Adipocyte (in vitro differentiated cells): Measurements from ENCODE around the gene EXOG.

Source experiments
- DNase-seq: peaks from one replicate; pipeline ENCODE4 v3.0.0-alpha.2; 2015; ENCODE audit warnings: low read depth
- H3K27me3 ChIP-seq: replicated peaks from 2 replicates; pipeline ENCODE4 v1.7.0; 2013; ENCODE audit warnings: mild to moderate bottlenecking, low read length, moderate library complexity; ENCODE audit not compliant: control insufficient read depth, insufficient read depth
- H3K36me3 ChIP-seq: 2 replicates; pipeline ENCODE4 v1.7.0; 2013; ENCODE audit warnings: low read length, mild to moderate bottlenecking, moderate library complexity; ENCODE audit not compliant: control insufficient read depth, insufficient read depth, severe bottlenecking
- H3K4me1 ChIP-seq: 2 replicates; pipeline ENCODE4 v1.7.0; 2013; ENCODE audit warnings: mild to moderate bottlenecking, low read length, moderate library complexity; ENCODE audit not compliant: control insufficient read depth, insufficient read depth
- H3K4me3 ChIP-seq: 2 replicates; pipeline ENCODE4 v1.7.0; 2013; ENCODE audit warnings: mild to moderate bottlenecking, low read length, moderate library complexity
- H3K9ac ChIP-seq: 2 replicates; pipeline ENCODE4 v1.7.0; 2013; ENCODE audit warnings: mild to moderate bottlenecking, low read length, moderate library complexity
- H3K9me3 ChIP-seq: 2 replicates; pipeline ENCODE4 v1.7.0; 2013; ENCODE audit warnings: mild to moderate bottlenecking, low read length, moderate library complexity; ENCODE audit not compliant: control insufficient read depth

Gene EXOG

DNA sequence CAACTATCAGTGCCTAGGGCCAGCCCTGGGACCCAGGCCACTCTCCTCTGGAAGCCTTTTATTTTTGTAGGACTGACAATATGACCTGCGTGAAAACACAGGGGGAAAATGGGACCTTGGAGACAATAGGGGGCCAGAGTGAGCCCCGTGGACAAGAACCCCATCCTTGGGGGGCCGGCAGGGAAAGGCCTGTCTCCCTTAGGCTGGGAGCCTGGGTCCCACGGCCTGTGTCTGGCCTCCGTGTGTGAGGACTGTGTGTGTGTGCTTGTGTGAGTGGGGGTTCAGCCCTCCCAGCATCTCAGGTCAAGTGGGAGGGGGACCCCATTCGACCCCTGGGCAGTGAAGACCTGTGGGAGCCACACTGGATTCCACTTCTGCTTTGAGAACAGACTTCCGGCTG is 53.3 kb downstream of the EXOG start:
- H3K36me3 ChIP-seq, result no peaks in the 10 kb centered on the region
- H3K9ac ChIP-seq, result no peak overlapping the region
- H3K4me3 ChIP-seq, result no peak overlapping the region
- peaks cover 10% of the 10 kb centered on the region for H3K27me3 ChIP-seq
- DNase-seq, result no peak
- H3K4me1 ChIP-seq, result no peaks in the 10 kb centered on the region
- H3K9me3 ChIP-seq, result no peaks in the 10 kb centered on the region

DNA sequence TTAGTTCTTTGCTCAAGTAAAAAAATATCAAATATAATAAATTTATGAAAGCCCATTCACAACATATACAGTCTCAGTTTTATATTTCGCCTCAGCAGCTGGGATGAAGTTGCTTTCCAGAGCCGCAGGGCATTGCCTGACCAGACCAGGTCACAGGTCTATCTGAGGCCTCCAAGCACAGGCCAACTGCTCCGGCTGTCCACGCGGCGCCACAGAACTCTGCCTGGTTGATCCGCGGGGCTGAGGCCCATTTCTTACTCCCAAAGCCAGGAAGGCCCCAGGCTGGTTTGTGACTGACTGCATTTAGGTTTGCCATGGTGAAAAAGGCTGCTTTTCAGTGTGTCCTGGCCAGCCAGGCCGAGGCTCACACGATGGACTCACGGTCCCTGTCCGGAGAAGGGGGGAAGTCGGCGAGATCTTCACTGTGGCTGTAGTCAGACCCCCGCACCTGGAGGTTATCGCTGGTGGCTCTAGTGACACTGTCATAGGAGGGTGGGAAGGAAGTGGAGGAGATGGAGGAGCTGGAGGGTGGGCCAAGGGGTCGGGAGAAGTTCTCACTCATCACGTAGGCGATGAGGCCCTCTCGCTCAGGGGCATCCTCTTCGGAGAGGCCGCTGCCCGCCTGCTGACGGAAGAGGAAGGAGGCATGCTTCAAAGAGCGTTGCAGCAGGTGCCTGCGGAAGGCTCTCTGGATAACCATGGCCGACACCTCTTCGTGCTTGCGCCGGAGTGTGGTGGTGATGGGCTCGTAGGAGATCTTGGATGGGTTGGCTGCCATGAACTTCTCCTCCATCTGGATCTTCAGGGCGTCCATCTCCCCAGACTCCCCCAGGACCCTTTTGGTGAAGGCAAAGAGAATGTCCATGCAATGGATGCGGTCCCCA is 54.1 kb downstream of the EXOG start:
- no peaks in the 10 kb centered on the region for H3K9me3 ChIP-seq
- no peak for DNase-seq
- no peaks in the 10 kb centered on the region for H3K4me1 ChIP-seq
- H3K9ac ChIP-seq, result no peak overlapping the region
- no peak overlapping the region for H3K4me3 ChIP-seq
- H3K36me3 ChIP-seq, result no peaks in the 10 kb centered on the region
- peaks cover 5% of the 10 kb centered on the region for H3K27me3 ChIP-seq

GRCh38 chr3:38551026-38551832 is 55.1 kb downstream of the EXOG start:
- no peaks in the 10 kb centered on the region for H3K9me3 ChIP-seq
- DNase-seq, result no peak
- H3K9ac ChIP-seq, result no peak overlapping the region
- H3K27me3 ChIP-seq, result no peaks in the 10 kb centered on the region
- no peaks in the 10 kb centered on the region for H3K36me3 ChIP-seq
- H3K4me1 ChIP-seq, result no peaks in the 10 kb centered on the region
- no peak overlapping the region for H3K4me3 ChIP-seq

DNA sequence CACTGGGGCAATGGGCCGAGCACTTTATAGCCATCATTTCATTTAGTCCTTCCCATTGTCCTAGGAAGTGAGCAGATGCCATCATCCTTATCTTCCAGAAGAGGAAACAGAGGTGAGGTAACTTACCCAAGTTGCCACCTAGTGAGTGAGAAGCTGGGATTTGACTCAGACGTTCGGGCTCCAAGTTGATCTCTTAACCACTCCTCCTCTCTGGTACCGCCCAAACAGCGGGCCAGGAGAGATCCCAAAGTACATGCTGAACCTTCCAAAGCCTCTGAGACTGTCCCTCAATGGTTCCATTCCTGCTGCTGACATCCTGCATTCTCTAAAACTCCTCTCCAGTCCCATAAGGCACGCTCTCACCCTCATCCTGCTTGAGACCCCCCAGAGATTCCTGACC is 56.2 kb downstream of the EXOG start:
- Histone ChIP-seq H3K9ac (no peak overlapping the region), H3K9me3 (peaks cover under 1% of the 10 kb centered on the region), H3K4me3 (no peak overlapping the region), H3K36me3 (no peaks in the 10 kb centered on the region), H3K4me1 (no peaks in the 10 kb centered on the region), H3K27me3 (peaks cover 6% of the 10 kb centered on the region)
- no peak for DNase-seq

DNA sequence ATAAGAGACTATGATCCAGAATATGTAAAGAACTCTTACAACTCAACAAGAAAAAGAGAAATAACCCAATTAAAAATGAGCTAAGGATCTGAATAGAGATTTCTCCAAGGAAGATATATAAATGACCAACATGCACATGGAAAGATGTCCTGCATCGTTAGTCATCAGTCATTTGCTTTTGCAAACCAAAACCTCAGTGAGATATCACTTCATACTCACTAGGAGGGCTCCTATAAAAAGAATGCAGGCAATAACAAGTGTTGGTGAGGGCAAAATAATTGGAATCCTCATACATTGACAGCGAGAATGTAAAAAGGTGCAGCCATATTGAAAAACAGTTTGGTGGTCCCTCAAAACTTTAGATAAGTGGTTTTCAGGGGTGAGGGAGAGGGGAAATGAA is 56.9 kb downstream of the EXOG start:
- no peaks in the 10 kb centered on the region for H3K4me1 ChIP-seq
- H3K4me3 ChIP-seq, result no peak overlapping the region
- H3K27me3 ChIP-seq, result peaks cover 6% of the 10 kb centered on the region
- DNase-seq, result no peak
- peaks cover 5% of the 10 kb centered on the region for H3K9me3 ChIP-seq
- no peak overlapping the region for H3K9ac ChIP-seq
- no peaks in the 10 kb centered on the region for H3K36me3 ChIP-seq

DNA sequence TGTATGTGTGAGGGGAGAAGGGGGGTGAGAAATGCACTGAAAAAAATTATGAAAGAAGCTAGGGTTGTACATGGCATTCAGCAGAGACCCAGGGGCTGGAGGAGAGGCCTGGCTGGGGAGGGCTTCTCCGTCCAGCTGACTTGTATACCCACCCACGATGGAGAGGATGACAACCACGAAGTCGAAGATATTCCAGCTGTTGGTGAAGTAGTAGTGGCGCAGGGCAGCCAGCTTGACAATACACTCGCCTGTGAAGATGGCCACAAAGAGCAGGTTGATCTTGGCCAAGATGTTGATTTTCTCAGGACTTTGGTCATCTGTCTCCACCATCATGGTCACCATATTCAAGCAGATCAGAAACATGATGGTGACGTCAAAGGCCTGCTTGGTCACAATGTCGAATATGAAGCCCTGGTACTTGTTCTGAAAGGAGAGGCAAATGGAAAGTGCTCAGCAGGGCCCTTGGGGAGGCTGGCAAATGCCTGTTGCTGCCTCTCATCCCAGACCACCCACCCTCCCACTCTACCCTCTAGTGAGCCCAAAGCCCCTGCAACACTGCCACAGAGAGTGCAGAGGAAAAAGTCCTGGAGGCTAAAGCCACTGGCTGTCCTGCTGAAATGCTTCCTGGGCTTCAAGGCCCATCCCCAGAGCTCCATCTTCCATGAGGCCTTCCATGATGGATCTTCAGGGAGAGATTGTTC is 58.1 kb downstream of the EXOG start:
- H3K9me3 ChIP-seq, result peaks cover 5% of the 10 kb centered on the region
- H3K27me3 ChIP-seq, result peaks cover 6% of the 10 kb centered on the region
- H3K9ac ChIP-seq, result no peak overlapping the region
- no peak overlapping the region for H3K4me3 ChIP-seq
- DNase-seq, result no peak
- H3K4me1 ChIP-seq, result no peaks in the 10 kb centered on the region
- no peaks in the 10 kb centered on the region for H3K36me3 ChIP-seq

- Histone ChIP-seq H3K9me3 (peaks cover 5% of the 10 kb centered on the region), H3K9ac (no peak overlapping the region), H3K27me3 (peaks cover 10% of the 10 kb centered on the region), H3K4me3 (no peak overlapping the region), H3K4me1 (no peaks in the 10 kb centered on the region), H3K36me3 (no peaks in the 10 kb centered on the region)
- no peak for DNase-seq
Observed at GRCh38 chr3:38555149-38555840, 59.2 kb downstream of the EXOG start.

DNA sequence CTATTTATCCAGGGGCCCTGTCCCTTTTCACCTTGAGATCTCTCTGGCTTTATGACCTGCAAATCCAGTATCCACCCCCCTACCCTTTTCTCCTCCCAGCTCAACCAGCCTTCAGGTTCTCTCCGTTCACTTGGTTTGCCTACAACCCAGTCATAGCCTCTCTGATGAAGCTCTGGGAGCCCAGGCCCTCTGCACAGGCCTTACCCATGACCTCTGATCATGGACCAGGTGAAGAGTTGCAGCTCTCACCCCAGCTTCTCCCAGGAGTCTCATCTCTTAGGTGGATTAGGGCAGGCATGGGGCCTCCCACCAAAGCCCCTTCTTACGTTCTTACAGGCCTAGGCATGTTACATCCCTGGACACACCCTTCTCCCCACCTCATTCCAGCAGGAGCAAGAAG is 59.8 kb downstream of the EXOG start:
- DNase-seq, result no peak
- Histone ChIP-seq H3K27me3 (peaks cover 16% of the 10 kb centered on the region), H3K9me3 (peaks cover 5% of the 10 kb centered on the region), H3K36me3 (no peaks in the 10 kb centered on the region), H3K4me3 (no peak overlapping the region), H3K9ac (no peak overlapping the region), H3K4me1 (no peaks in the 10 kb centered on the region)

DNA sequence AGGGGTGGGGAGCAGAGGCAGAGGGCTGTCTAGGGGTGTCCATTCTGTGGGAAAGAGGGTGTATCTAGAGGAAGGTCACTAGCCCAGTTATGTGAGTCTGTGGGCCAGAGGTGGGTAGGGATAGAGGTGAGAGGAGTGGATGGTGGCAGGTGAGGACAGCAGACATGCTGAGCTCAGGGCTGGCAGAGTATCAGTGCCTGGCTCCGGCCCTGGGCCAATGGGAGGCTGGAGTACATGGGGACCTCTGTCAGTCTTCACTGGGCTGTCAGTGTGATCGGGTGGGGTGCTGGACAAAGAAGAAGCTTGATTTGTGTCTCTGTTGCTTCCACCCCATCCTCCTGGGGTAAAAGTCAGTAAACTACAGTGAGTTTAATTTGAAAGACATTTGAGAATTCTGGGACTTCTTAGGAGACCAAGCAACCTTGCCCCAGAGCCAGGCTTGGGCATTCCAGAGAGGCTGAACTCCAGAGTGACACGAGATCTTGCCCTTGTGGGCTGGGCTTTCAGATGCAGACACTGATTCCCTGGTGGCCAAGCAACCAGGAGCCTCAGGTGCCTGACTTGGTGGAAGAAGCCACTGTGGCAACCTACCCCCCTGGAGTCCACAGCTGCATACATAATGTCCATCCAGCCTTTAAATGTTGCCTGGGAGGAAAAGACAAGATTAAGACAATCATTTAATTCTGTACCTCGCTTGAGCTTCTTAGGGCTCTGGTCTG is 60.7 kb downstream of the EXOG start:
- Histone ChIP-seq H3K4me3 (no peak overlapping the region), H3K27me3 (peaks cover 16% of the 10 kb centered on the region), H3K9me3 (peaks cover 5% of the 10 kb centered on the region), H3K4me1 (no peaks in the 10 kb centered on the region), H3K36me3 (no peaks in the 10 kb centered on the region), H3K9ac (no peak overlapping the region)
- DNase-seq, result no peak

GRCh38 chr3:38558864-38559263 is 62.7 kb downstream of the EXOG start:
- peaks cover 5% of the 10 kb centered on the region for H3K9me3 ChIP-seq
- DNase-seq, result no peak
- no peak overlapping the region for H3K9ac ChIP-seq
- peaks cover 16% of the 10 kb centered on the region for H3K27me3 ChIP-seq
- no peaks in the 10 kb centered on the region for H3K4me1 ChIP-seq
- no peak overlapping the region for H3K4me3 ChIP-seq
- H3K36me3 ChIP-seq, result no peaks in the 10 kb centered on the region
